Measurements from ENCODE around the gene UGT1A5.

UGT1A5 gene

DNA sequence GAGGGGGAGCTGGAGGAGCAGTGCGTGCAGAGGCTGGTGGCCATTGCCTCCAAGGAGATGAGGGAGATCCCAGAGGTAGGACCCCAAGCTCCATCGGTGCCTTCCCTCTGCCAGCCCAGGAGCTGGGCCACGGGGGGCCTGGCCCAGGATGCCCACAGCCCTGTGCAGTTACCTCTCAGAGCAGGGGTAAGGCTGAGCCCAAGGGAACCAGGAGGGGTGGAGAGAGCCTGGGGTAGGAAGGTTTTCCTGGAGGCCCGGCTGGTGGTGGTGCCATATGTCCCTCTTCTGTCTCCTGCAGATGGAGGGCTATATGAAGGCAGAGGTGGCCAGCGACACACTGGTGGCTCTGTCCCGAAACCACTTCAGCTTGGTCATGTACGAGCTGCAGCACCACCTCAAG is 76.8 kb downstream of the UGT1A5 start:
- DNase-seq: no peak

DNA sequence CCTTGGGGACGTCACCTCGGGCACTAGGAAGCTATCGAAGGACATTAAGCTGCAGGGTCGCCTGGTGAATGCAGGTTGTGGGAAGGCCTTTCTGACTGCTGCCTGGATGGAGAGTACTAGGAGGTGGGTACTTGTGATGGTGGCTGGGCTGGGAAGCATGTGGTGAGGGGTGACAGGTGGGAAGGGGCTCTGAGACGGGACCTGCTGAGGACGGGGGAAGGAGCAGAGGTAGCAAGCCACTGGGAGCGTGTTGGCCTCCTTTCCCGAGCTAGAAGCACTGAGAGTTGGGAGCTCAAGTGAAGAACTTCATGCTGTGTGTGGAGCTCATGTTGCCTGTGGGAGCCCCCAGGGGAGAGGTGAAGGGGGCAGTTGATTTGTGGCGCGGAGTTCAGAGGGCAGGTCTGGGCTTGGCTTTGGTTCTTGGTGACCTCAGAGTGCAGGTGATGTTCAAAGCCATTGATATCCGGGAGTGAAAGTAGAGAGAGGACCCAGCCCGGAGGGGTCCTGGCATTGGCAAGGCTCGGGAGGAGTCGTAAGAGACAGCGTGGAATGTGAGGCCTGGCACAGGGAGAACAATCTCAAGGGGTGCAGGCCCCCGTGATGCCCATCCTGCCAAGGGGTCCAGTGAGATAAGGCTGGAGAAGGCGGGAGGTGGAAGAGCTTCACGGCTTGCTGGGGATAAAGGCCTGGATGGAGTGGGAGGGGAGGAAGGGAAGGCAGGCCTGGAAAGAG is 78.6 kb downstream of the UGT1A5 start:
- DNase-seq: no peak

GRCh38 chr2:233791883-233792329 is 79.2 kb downstream of the UGT1A5 start:
- DNase-seq: no peak

DNA sequence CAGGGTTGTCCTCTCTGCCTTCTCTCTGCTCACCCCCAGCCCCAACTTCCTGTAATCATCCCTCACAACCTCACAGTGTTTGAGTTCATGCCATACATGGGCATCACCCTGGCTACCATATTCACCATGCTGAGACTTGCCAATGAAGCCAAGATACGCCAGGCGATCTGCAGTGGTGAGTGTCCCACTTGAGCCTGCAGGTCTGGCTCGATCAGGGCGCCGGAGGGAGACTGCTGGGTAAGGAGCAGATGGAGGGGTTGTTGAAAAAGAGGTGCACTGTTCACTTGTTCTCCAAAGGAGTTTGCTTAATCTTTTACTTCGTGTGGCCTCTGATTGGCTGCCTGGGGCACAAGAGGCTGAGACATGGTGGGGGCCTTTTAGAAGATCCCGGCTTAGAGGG is 80.0 kb downstream of the UGT1A5 start:
- no peak for DNase-seq

DNA sequence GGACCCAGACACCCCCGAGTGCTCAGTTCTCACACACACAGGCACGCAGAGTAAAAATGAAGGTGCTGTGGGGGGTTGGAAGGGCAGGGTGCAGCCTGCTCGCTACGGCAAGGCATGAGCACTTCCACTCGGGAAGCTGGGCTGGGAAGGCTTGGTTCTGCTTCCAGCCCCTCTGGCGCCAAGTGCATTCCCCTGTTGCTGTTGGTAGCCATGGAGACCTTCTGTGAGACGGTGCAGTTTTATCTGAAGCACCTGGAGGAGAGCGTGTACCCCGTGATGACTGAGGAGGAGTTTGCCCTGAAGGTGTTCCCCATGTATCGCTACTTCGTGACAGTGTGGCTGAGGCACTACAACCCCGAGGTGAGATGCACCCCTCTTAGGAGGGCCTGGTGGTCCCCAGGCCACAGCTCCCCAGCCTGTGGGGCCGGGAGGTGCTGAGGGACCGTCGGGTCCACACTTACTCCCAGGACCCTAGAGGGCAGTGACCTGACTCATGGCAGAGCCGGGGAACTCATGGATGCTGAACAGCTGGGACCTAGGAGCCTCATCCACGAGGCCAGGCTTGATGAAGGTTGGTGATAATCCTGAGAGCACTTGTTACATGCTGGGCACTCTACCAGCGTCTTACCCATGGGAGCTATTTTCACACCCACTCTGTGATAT is 80.9 kb downstream of the UGT1A5 start:
- DNase-seq: no peak

DNA sequence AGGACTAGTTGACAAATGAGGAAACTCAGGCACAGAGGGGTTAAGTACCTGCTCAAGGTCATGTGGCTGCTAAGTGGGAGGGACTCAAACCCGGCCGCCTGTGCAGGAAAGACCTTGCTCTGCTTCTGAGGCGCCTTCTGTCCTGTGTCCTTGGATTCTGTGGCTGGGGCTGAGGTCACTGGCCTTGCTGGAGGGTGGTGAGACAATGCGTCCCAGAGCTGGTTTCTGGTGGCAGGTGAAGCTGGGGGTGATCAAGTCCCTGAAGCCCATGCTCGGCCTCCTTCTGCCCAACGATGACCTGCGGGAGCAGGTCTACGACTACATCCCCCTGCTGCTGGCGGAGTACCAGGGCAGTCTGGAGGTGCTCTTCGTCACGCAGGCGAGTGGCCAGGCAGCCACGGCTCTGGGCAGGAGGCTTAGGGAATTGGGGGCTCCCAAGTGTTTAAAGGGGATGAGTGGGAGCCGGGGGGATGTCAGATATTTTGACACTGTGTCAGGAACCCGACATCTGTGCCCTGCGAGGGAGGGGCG is 81.5 kb downstream of the UGT1A5 start:
- no peak for DNase-seq

- DNase-seq: no peak
Measured at GRCh38 chr2:233795735-233796171, 83.0 kb downstream of the UGT1A5 start.

DNA sequence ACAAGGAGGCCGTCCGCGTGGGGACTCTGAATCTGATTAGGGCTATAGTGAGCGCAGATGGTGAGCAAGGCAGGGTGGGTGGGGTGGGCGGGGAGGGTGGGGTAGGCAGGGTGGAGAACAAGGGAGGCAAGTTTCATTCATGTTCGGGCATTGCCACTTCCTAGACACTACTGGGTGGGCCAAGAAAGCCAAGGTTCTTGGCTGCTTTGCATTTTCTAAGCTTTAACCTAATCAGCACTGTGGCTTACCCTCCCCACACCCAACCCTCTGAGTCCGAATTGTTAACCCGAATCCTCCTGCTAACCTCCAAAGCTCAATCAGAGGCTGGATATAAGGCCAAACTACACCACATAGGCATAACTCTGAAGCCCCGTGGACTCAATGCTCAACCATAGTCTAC is 83.5 kb downstream of the UGT1A5 start:
- no peak for DNase-seq

GRCh38 chr2:233798335-233799086 is 85.8 kb downstream of the UGT1A5 start:
- no peak for DNase-seq

- DNase-seq: no peak
Measured at GRCh38 chr2:233799087-233799665, 86.5 kb downstream of the UGT1A5 start.

DNA sequence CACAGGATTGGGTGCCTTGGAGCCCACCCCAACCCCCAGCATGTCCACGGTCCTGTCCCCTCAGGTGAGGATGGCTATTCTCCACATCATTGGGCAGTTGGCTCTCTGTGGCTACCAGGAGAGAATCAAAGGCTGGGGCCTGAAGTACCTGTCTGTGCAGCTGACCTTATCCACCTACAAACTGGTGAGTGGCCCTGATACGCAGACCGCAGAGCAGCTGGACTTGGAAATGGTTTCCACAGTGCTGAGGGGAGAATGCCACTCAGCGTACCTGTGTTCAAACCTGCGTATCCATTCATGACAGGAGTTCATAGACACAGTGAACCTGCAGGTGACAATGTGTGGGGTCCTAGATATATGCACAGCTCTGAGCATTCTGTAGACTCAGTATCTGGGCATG is 87.0 kb downstream of the UGT1A5 start:
- DNase-seq: no peak

DNA sequence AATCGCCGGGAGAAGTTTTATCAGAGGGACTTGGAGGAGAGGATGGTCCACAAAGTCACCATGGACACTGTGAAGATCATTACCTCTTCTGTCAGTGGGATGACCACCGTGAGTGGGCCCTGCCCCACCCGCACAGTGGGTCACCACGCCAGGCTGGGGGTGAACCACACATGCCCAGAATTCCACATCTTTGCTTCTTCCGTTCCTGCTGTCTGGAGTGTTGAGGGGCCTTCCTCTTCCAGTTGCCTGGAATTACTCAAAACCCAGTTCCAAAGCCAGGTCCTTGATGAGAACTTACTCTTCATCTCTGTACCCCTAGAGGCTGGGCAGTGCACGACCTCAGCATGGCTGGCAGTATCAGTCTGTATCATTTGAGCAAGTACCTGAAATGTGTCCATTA is 87.5 kb downstream of the UGT1A5 start:
- DNase-seq: no peak

- DNase-seq: no peak
Measured at GRCh38 chr2:233801357-233802131, 88.8 kb downstream of the UGT1A5 start.

DNA sequence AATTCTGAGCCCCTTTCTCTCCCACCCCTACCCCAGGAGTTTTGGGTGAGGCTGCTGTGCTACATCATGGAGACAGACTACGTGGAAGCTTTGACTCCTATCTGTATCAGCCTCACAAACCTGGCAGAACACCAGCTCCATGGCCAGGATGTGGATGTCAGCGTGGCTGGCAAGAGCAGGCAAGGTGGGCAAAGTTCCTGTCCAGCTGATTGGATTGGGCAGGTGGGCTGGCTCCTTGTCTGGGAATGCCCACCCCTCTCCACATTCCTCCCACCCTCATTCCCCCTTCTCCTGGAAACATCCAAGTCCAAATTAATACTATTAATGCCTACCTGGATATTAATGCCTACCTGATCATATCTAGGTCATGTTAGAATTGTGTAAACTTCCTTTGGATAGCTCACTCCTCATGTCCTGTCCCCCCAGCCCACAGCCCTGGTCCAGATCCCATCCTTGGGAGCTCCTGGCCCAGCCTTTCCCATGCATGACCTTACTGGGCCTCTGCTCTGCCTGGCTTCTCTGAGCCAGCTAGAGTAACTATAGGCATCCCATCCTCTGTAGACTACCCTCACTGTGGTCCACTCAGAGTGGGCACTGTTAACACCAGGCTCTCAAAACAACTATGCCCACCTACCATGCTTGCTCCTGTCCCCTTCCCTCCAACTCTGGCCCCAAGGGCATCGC is 89.6 kb downstream of the UGT1A5 start:
- no peak for DNase-seq

DNA sequence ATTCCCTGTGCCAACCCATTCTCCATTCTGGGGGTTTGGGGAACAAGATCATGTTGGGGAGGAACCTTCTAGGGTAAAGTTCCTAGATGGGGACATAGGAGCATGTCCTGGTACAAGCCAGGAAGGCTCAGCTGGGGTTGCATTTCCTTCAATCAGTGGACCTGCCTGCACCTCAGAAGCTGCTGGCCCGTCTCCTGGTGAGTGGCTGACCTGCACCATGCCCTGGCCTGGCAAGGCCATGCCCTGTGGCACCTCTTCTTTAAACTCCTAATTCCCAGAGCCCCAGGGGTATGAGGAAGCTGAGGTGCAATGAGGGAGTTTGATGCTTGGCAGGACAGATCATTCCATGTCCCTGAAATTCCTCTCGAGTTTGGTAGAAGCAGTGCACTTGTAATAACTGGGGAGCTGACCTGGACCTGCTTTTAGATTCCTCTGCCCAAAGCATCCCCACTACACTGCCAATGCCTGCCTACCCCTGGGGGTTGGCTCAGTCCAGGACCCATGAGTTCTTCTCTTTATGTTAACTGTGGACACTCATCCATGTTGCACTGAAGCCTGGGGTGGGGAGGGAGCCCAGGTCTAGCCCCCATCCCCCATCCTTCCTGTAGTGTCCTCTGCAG is 90.7 kb downstream of the UGT1A5 start:
- DNase-seq: no peak

DNA sequence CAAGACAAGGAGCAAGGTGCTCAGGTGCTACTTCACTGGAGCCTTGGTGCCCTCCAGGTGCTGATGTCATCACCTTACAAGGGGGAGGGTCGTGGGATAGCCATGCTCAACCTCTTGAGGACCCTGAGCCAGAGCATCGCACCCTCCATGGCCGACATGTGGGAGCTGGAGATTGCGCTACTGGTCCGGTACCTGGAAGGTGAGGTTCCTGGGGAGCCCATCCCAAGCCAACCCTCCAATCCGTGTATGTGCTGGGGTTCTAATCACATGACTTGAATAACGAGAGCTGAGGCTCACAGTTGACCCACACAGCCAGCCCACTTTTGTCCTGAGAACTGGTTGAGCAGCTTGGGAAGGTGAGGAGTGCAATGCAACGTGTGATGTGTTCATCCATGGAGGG is 91.3 kb downstream of the UGT1A5 start:
- no peak for DNase-seq

GRCh38 chr2:233807215-233807865 is 94.6 kb downstream of the UGT1A5 start:
- no peak for DNase-seq

DNA sequence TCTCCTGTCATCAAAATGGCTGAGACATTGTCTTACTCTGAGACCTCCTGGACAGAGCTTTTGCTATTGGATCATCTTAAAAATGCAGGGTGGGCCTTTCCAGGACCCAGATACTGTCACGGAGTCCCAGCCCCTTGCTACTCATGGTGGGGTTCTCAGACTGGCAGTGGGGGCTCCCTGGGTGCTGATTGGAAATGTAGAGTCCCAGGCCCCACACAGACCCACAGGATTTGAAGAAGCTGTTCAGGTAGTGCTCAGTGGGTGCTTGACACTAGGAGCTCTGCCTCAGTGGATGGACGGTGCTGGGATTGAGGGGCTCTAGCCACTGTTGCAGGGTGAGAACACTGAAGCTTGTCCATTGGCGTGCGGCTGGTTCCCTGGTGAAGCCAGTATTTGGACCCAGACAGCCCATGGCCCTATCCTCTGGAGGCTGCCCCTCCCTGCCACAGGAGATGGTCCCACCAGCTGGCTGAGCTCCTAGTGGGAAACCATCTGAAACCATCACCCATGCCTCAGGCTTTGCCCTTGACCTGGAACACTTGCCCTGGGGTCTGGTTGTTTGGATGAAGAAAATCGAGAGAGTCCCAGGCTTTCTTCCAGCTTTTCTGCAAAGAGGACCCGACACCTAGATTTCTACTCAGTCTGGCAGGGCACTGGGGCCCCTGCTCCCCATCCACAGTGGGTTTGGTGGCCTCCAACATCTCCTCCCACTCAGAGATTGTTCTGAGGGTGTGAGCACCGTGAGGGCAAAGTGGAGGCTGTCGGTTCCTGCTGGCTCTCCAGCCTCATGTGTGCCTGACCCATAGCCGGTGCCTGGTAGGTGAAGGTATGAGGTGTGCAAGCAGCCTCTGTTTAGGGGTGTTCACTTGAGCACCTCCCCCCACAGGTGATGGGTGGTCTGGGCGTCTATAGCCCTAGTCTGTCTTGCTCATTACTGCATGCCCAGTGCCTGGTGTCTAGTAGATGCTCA is 95.5 kb downstream of the UGT1A5 start:
- no peak for DNase-seq

GRCh38 chr2:233810385-233810784 is 97.7 kb downstream of the UGT1A5 start:
- no peak for DNase-seq

DNA sequence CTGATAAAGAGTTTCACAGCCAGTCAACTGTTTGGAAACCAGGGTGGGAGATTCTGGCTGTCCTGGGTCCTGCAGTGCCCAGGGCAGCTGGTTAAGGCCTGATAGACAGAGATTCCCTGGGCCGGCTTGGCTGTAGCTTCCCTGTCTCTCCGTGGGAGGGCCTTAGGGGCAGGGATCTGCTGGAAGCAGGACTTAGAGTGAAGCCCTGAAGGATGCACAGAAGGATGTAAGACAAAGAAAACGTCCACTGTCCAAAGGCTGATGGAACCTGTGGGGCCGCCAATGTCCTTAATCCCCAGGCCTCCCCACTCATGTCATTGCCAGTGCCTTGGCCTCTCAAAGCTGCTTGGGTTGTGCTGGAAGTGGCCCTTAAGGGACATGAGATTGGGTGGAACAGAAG is 98.4 kb downstream of the UGT1A5 start:
- DNase-seq: no peak

All from NCI-H1417 treated with DMSO at 0.1 percent for 48 hours (cell line).